ENCODE data around the gene SGTA.

DNA sequence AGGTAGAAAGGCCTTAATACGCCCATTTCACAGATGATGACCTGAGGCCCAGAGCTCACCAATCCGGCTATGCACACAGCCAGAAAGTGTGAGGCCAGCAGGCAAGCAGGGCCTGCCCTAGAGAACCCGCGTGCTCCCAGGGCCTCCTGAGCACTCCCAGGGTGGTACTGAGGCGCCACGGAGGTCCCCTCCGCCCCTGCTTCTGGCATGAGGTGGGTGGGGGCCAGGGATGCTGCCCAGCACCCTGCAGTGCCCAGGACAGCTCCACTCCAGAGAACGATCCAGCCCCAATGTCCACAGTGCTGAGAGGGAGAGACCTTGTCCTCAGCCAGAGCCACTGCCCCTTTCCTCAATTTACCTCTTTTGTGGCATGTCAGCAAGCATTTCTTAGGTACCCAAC is 13.9 kb downstream of the SGTA start:
- TF ChIP-seq, protein P1, sequence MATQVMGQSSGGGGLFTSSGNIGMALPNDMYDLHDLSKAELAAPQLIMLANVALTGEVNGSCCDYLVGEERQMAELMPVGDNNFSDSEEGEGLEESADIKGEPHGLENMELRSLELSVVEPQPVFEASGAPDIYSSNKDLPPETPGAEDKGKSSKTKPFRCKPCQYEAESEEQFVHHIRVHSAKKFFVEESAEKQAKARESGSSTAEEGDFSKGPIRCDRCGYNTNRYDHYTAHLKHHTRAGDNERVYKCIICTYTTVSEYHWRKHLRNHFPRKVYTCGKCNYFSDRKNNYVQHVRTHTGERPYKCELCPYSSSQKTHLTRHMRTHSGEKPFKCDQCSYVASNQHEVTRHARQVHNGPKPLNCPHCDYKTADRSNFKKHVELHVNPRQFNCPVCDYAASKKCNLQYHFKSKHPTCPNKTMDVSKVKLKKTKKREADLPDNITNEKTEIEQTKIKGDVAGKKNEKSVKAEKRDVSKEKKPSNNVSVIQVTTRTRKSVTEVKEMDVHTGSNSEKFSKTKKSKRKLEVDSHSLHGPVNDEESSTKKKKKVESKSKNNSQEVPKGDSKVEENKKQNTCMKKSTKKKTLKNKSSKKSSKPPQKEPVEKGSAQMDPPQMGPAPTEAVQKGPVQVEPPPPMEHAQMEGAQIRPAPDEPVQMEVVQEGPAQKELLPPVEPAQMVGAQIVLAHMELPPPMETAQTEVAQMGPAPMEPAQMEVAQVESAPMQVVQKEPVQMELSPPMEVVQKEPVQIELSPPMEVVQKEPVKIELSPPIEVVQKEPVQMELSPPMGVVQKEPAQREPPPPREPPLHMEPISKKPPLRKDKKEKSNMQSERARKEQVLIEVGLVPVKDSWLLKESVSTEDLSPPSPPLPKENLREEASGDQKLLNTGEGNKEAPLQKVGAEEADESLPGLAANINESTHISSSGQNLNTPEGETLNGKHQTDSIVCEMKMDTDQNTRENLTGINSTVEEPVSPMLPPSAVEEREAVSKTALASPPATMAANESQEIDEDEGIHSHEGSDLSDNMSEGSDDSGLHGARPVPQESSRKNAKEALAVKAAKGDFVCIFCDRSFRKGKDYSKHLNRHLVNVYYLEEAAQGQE (IDR thresholded peaks at IDR 0.05; ENCODE audit: insufficient read depth in 1 of 2, low read depth in 2 of 2, low read length in 2 of 2) = no peak
- no peak for TF ChIP-seq POLR2AphosphoS5 (IDR thresholded peaks at IDR 0.05; ENCODE audit: low read depth, low read length)
- TF ChIP-seq SIN3A (IDR thresholded peaks at IDR 0.05; ENCODE audit: borderline replicate concordance, insufficient read depth, low read length) = no peak
- TF ChIP-seq TAF1 (IDR thresholded peaks at IDR 0.05; ENCODE audit: borderline replicate concordance, insufficient read depth, low read length) = no peak
- no peak for TF ChIP-seq FOXP2 (optimal IDR thresholded peaks at IDR 0.05; ENCODE audit: borderline replicate concordance, extremely low read depth, extremely low read length, insufficient read depth)

All from PFSK-1 (cell line).